RWPE1 (cell line): Measurements from ENCODE around the gene COA7.
A peak's percentile ranks its signal among the peaks of the same experiment; 100 is the strongest.

Experiments used
- CTCF ChIA-PET: fragments of 350-600 bp; sonication (Branson Sonifier 250); formaldehyde crosslinking; extraction: SDS; loops from one replicate; lab custom pipeline; 2021; lab: Yijun Ruan, JAX
- POLR2A ChIA-PET: fragments of 400-600 bp; formaldehyde crosslinking; extraction: SDS; loops from one replicate; lab custom pipeline; 2020; ENCODE audit warnings: antibody characterized with exemption; ENCODE audit not compliant: low non-redundant PET; lab: Yijun Ruan, JAX
- DNase-seq: peaks from one replicate; pipeline ENCODE4 v3.0.0; 2012; ENCODE audit warnings: low spot score
- H3K27ac ChIP-seq: fragments of 450-650 bp; 2 replicates; pipeline ENCODE4 v1.5.1; 2017
- TF ChIP-seq, protein P1 (sequence below): fragments of 450-650 bp; conservative IDR thresholded peaks from 2 replicates; pipeline ENCODE4 v1.5.1; 2017; ENCODE audit warnings: low read depth, mild to moderate bottlenecking

COA7 gene

DNA sequence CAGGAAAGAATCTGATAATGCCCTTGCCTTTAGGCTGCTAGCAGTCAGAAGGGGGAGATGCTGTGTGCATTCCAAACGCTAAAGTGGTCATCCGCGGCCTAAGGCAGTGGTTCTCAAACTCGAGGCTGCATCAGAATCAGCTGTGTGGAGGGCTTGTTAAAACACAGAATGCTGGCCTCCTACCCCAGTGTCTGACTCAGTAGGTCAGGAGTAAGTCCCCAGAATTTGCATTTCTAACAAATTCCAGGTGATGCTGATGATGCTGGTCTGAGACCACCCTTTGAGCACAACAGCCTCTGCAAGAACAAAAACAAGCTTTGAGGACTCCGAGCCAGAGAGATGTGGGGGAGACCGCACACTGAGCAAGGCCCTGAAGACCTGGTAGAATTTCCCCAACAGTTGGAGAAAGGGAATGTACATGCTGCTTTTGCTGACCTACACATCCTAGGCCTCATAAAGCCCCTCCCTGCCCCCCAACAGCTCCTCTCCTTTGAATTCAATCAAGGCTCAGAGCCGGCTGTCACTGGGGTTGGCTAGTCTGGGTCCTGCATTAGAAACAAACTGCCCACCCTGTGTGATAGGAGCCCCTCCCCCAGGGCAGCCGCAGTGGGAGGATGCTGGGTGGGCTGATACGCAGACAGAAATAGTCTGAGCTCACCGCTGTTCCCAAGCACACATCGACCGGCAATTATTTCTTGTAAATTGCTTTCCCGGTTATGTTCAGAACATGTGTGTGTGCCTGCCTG lies 38.1 kb downstream of the COA7 start:
- ChIA-PET POLR2A (no interaction called here), CTCF (no interaction called here)
- DNase-seq = no peak
- H3K27ac ChIP-seq = no peak overlapping the region
- TF ChIP-seq, protein P1, sequence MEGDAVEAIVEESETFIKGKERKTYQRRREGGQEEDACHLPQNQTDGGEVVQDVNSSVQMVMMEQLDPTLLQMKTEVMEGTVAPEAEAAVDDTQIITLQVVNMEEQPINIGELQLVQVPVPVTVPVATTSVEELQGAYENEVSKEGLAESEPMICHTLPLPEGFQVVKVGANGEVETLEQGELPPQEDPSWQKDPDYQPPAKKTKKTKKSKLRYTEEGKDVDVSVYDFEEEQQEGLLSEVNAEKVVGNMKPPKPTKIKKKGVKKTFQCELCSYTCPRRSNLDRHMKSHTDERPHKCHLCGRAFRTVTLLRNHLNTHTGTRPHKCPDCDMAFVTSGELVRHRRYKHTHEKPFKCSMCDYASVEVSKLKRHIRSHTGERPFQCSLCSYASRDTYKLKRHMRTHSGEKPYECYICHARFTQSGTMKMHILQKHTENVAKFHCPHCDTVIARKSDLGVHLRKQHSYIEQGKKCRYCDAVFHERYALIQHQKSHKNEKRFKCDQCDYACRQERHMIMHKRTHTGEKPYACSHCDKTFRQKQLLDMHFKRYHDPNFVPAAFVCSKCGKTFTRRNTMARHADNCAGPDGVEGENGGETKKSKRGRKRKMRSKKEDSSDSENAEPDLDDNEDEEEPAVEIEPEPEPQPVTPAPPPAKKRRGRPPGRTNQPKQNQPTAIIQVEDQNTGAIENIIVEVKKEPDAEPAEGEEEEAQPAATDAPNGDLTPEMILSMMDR = no peak

DNA sequence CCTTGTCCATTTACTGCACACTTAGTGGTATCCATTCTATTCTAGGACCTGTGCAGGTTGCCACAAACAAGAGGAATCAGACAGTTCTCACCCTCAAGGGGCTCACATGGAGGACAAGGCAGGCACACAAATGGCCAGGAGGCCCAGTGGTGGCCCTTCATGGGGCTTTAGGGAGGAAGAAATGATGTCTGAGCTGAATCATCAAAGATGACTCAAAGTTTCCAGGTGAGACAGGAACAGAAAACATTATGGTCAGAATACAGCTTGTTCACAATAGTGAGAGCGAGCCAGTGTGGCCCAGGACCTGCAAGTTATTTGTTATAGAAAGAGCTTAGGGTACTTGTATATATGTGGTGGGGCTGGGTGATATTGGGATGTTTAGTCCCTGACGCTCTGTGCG lies 38.8 kb downstream of the COA7 start:
- TF ChIP-seq, protein P1 = no peak
- DNase-seq = peak; percentile 60
- POLR2A ChIA-PET = no interaction called here
- H3K27ac ChIP-seq = no peak overlapping the region
- CTCF ChIA-PET = interaction anchor here (0.6 kb wide), 2 partner anchors 26 to 238 kb away, joined by 3 read pairs; no protein-coding TSS in a partner anchor

GRCh38 chr1:52658795-52659194 lies 39.4 kb downstream of the COA7 start:
- ChIA-PET CTCF (interaction anchor here (0.6 to 0.8 kb wide), 4 partner anchors 14 to 238 kb away, joined by 3 to 4 read pairs (median 3); no protein-coding TSS in a partner anchor), POLR2A (no interaction called here)
- H3K27ac ChIP-seq = no peak overlapping the region
- TF ChIP-seq, protein P1 = no peak
- no peak for DNase-seq

DNA sequence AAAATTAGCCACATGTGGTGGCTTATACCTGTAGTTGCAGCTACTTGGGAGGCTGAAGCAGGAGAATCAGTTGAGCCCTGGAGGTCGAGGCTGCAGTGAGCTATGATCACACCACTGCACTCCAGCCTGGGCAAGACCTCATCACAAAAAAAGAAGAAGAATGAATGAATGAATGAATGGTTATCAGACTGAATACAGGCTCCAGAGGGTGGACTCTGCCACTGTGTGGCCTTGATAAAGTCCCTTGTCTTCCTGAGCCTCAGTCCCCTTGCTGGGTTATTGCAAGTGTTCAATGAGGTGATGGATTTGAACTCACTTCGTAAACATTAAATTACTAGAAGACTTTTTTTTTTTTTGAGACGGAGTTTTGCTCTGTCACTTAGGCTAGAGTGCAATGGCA lies 40.4 kb downstream of the COA7 start:
- CTCF ChIA-PET = no interaction called here
- no peak overlapping the region for H3K27ac ChIP-seq
- no peak for DNase-seq
- POLR2A ChIA-PET = no interaction called here
- TF ChIP-seq, protein P1 = no peak

GRCh38 chr1:52654063-52654462 lies 44.1 kb downstream of the COA7 start:
- TF ChIP-seq, protein P1 = no peak
- no peak overlapping the region for H3K27ac ChIP-seq
- DNase-seq = no peak
- ChIA-PET CTCF (no interaction called here), POLR2A (no interaction called here)

DNA sequence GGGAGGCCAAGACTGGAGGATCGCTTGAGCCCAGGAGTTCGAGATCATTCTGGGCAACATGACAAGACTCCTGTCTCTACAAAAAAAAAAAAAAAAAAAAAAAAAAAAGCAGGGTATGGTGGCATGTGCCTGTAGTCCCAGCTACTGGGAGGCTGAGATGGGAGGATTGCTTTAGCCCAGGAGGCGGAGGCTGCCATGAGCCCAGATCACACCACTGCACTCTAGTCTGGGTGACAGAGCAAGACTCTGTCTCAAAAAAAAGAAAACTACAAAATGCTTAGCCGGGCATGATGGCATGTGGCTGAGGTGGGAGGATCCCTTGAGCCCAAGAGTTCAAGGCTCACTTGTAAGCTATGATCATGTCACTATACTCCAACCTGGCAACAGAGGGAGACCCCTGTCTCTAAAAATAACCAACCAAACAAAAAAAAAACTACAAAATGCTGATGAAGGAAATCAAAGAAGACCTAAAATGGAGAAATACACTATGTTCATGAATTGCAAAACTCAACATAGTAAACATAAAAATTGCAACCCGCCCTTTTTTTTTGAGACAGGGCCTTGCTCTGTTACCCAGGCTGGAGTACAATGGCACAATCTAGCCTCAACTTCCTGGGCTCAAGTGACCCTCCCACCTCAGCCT lies 44.8 kb downstream of the COA7 start:
- POLR2A ChIA-PET = no interaction called here
- no peak overlapping the region for H3K27ac ChIP-seq
- CTCF ChIA-PET = interaction anchor here (0.7 kb wide), 1 partner anchor 94 kb away, joined by 3 read pairs; no protein-coding TSS in a partner anchor
- DNase-seq = no peak
- TF ChIP-seq, protein P1 = no peak
